Gastroesophageal sphincter (tissue), 3 donors: ENCODE results near the gene POLR3C.

Experiments
- EP300 ChIP-seq: sonication (generic); formaldehyde crosslinking; IDR thresholded peaks from one replicate; pipeline ENCODE4 v1.6.1; 2017; ENCODE audit warnings: antibody characterized with exemption, mild to moderate bottlenecking
- POLR2A ChIP-seq, 2 donors: fragments of 450-650 bp; IDR thresholded peaks; one replicate each; pipeline ENCODE4 v1.6.1; 2017; ENCODE audit warnings: antibody characterized with exemption in 2 of 2, mild to moderate bottlenecking in 2 of 2, moderate library complexity in 1 of 2
- POLR2AphosphoS5 ChIP-seq: sonication (generic); formaldehyde crosslinking; IDR thresholded peaks from one replicate; pipeline ENCODE4 v1.6.1; 2017; ENCODE audit warnings: antibody characterized with exemption
- TF ChIP-seq, protein P1 (sequence below), 4 experiments: fragments of 200-600 bp in 2 of 4; fragments of 450-650 bp in 2 of 4; sonication (generic) in 1 of 4; IDR thresholded peaks; one replicate each; pipeline ENCODE4 v1.5.1; 2017 to 2019; ENCODE audit warnings: antibody characterized with exemption in 4 of 4, mild to moderate bottlenecking in 2 of 4, moderate library complexity in 2 of 4

DNA sequence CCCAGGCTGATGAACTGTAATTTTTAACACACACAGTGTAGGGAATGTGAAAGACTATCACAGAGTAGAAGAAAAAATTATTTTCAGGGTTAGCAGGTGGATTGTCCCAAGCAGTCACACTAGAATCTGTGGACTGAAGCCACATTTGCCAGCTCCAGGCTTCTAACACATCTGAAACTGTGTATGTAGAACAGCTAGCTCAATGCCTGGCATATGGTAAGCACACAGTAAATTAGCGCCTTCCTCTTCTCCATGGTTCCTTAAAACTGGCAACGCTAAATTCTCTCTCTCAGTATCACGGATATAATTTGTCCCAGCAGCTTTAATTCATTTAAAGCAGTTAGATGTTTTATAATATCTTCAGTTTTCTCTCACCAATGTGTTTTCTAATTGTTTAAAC lies 19.0 kb downstream of the POLR3C start:
- TF ChIP-seq POLR2A (IDR thresholded peaks at IDR 0.05) = no peak
- TF ChIP-seq, protein P1, sequence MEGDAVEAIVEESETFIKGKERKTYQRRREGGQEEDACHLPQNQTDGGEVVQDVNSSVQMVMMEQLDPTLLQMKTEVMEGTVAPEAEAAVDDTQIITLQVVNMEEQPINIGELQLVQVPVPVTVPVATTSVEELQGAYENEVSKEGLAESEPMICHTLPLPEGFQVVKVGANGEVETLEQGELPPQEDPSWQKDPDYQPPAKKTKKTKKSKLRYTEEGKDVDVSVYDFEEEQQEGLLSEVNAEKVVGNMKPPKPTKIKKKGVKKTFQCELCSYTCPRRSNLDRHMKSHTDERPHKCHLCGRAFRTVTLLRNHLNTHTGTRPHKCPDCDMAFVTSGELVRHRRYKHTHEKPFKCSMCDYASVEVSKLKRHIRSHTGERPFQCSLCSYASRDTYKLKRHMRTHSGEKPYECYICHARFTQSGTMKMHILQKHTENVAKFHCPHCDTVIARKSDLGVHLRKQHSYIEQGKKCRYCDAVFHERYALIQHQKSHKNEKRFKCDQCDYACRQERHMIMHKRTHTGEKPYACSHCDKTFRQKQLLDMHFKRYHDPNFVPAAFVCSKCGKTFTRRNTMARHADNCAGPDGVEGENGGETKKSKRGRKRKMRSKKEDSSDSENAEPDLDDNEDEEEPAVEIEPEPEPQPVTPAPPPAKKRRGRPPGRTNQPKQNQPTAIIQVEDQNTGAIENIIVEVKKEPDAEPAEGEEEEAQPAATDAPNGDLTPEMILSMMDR (IDR thresholded peaks at IDR 0.05) = no peak
- TF ChIP-seq POLR2AphosphoS5 = no peak
- no peak for TF ChIP-seq EP300
